Measurements from ENCODE around the gene PRPF6. TPM values are rescaled to one million over a fixed set of nuclear protein-coding genes. Genes with fewer than 3 reads are reported as not detected.
A peak's percentile ranks its signal among the peaks of the same experiment; 100 is the strongest.

Gene PRPF6
- total and polyA plus RNA-seq, 2 of the 13 experiments (the other 11 are each of a cell fraction or from before 2014, with no cell fraction given): 63.7 to 101 TPM

- TF ChIP-seq ZNF646 (CRISPR knock-in tag; IDR thresholded peaks at IDR 0.05): peak; percentile 28; the same call in 1 of the 2 replicates
- peak; percentile 32; the same call in 1 of the 2 replicates for TF ChIP-seq KMT2B (CRISPR knock-in tag; IDR thresholded peaks at IDR 0.05)
- peak; percentile 22 for TF ChIP-seq NCOR1 (IDR thresholded peaks at IDR 0.05; ENCODE audit: borderline replicate concordance, low read length)
- peak; percentile 77 for TF ChIP-seq ZEB1 (IDR thresholded peaks at IDR 0.05; ENCODE audit: insufficient replicate concordance, low read depth)
- TF ChIP-seq ZNF788 (CRISPR knock-in tag; IDR thresholded peaks at IDR 0.05; ENCODE audit: borderline replicate concordance): peak; percentile 54; the same call in 1 of the 2 replicates
- peak; percentile 65; the same call in 1 of the 2 replicates for TF ChIP-seq ZGPAT (CRISPR knock-in tag; IDR thresholded peaks at IDR 0.05)
- no peak; the same call in 1 of the 2 replicates for TF ChIP-seq ZNF652 (CRISPR knock-in tag; IDR thresholded peaks at IDR 0.05; ENCODE audit: borderline replicate concordance, low read depth)
- TF ChIP-seq ZNF75D (CRISPR knock-in tag; IDR thresholded peaks at IDR 0.05; ENCODE audit: borderline replicate concordance): no peak; the same call in 1 of the 2 replicates
- peak; percentile 94 for TF ChIP-seq ZFP41 (CRISPR knock-in tag; IDR thresholded peaks at IDR 0.05; ENCODE audit: borderline replicate concordance)
- peak; percentile 93 for TF ChIP-seq ZNF546 (CRISPR knock-in tag; conservative IDR thresholded peaks at IDR 0.05)
- 0 out of 2 replicates have a peak, but pooled peaks have one; percentile 14 for TF ChIP-seq POGZ (CRISPR knock-in tag; IDR thresholded peaks at IDR 0.05)
- no peak for TF ChIP-seq EHMT2 (IDR thresholded peaks at IDR 0.05; ENCODE audit: borderline replicate concordance, low read depth, low read length)
- TF ChIP-seq ZNF550 (CRISPR knock-in tag; IDR thresholded peaks at IDR 0.05; ENCODE audit: borderline replicate concordance): no peak
- TF ChIP-seq ZFP1 (CRISPR knock-in tag; IDR thresholded peaks at IDR 0.05): peak; percentile 19
- TF ChIP-seq CCDC6 (CRISPR knock-in tag; IDR thresholded peaks at IDR 0.05): 0 out of 2 replicates have a peak, but pooled peaks have one; percentile 42
- TF ChIP-seq MXD1 (CRISPR knock-in tag; IDR thresholded peaks at IDR 0.05): peak; percentile 64
- peak; percentile 75 for TF ChIP-seq SOX5 (CRISPR knock-in tag; IDR thresholded peaks at IDR 0.05; ENCODE audit: borderline replicate concordance)
- TF ChIP-seq ZNF552 (CRISPR knock-in tag; IDR thresholded peaks at IDR 0.05; ENCODE audit: borderline replicate concordance): peak; percentile 46; the same call in 1 of the 2 replicates
- peak; percentile 39 for TF ChIP-seq PRPF4 (IDR thresholded peaks at IDR 0.05; ENCODE audit: low read depth, low read length, poor library complexity, severe bottlenecking)
- TF ChIP-seq ZNF547 (CRISPR knock-in tag; IDR thresholded peaks at IDR 0.05): peak; percentile 46; the same call in 1 of the 2 replicates
- TF ChIP-seq ZNF20 (CRISPR knock-in tag; IDR thresholded peaks at IDR 0.05): no peak
- TF ChIP-seq ZC3H4 (CRISPR knock-in tag; IDR thresholded peaks at IDR 0.05; ENCODE audit: borderline replicate concordance): no peak
These were observed 75.1 kb downstream of the PRPF6 start (continued) for GRCh38 chr20:64055893-64056638.

Measured in HepG2 (cell line).